Measurements from ENCODE around the gene E2F1. TPM values are rescaled to one million over a fixed set of nuclear protein-coding genes. Genes with fewer than 3 reads are reported as not detected.

E2F1 gene
- total and polyA plus RNA-seq, 2 of the 4 experiments (the other 2 are of a cell fraction), result 10.9 to 14.0 TPM

DNA sequence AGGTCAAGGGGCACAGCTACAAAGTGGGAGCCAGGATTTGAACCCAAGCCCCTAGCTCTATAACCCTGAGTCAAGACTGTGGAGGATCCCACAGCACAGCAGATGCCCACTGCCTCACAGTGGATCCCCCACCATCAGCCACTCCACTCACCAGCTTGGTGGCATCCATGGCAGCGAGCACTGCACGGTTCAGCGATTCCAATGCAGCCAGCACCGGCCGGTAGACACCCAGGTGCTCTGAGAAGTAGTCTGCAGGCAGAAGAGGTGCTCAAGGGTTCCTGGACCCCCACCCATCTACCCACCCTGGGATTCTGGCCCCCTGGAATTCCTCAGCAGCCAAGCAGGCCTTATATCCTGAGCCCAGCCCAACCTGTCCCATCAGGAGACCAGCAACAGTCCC is 17.0 kb downstream of the E2F1 start:
- in situ Hi-C loops (cut with MboI; ENCODE audit: low sequenced_read_pairs), result no loop called here
- H3K18ac ChIP-seq (ENCODE audit: low read depth, low read length), result no peak overlapping the region

More for the DNA sequence above, 17.0 kb downstream of the E2F1 start:
- Histone ChIP-seq H4K20me1 (ENCODE audit: insufficient read depth, low read length) (peaks cover 22% of the 10 kb centered on the region; the same call in 1 of the 2 replicates), H3K4me1 (ENCODE audit: control insufficient read depth, insufficient read depth, low read length) (peaks cover 23% of the 10 kb centered on the region), H3K56ac (ENCODE audit: extremely low read depth, insufficient read depth, low read length) (no peak overlapping the region), H2BK20ac (ENCODE audit: low read depth, low read length) (no peak overlapping the region), H4K91ac (ENCODE audit: insufficient read depth, low read depth, low read length) (no peak overlapping the region), H3K27ac (ENCODE audit: insufficient read depth, low read length) (no peak overlapping the region), H3K4ac (ENCODE audit: low read depth, low read length) (no peak overlapping the region), H3K9me1 (ENCODE audit: insufficient read depth, low read length) (peaks cover 24% of the 10 kb centered on the region), H3K79me1 (ENCODE audit: low read depth in 1 of 2, low read length in 2 of 2) (peaks cover 12 to 72% of the 10 kb centered on the region in 2 experiments; a peak in 3 of 4 replicates), H4K8ac (ENCODE audit: low read depth in 2 of 2, low read length in 2 of 2) (no peak overlapping the region), H4K5ac (ENCODE audit: low read depth, low read length) (no peak overlapping the region), H2BK5ac (ENCODE audit: low read depth, low read length, poor library complexity, severe bottlenecking) (no peak overlapping the region), H2BK120ac (ENCODE audit: low read depth, low read length) (no peak overlapping the region), H3K9ac (ENCODE audit: low read depth, low read length) (no peak overlapping the region), H3K27me3 (ENCODE audit: control insufficient read depth, insufficient read depth, low read length) (no peaks in the 10 kb centered on the region), H2BK15ac (ENCODE audit: low read depth, low read length) (no peak overlapping the region), H2AFZ (replicated peaks; ENCODE audit: low read length, poor library complexity) (no peak overlapping the region), H2AK9ac (replicated peaks; ENCODE audit: low read depth, low read length, poor library complexity) (no peak overlapping the region), H2AK5ac (ENCODE audit: low read depth, low read length) (no peak overlapping the region), H3K4me3 (ENCODE audit: insufficient read depth, low read depth, low read length) (no peak overlapping the region), H3K14ac (replicated peaks; ENCODE audit: low read depth, low read length) (no peak overlapping the region), H3K36me3 (ENCODE audit: control insufficient read depth, insufficient read depth, low read length) (peaks cover 13% of the 10 kb centered on the region), H3K23ac (ENCODE audit: low read depth, low read length) (no peak overlapping the region), H3K4me2 (ENCODE audit: low read depth, low read length) (no peak overlapping the region), H3K9me3 (ENCODE audit: control insufficient read depth, insufficient read depth, low read length) (no peaks in the 10 kb centered on the region)
- dilution Hi-C loops (cut with HindIII; ENCODE audit: low sequenced_read_pairs, unreplicated experiment), result no loop called here
- intact Hi-C loops (cut with micrococcal nuclease), result loop anchor here (5.0 to 10.0 kb wide), 2 partner anchors 63 to 146 kb away; partner anchors contain the start of genes CHMP4B and ZNF341
- BruUV-seq (replicated peaks), result no TSS peak
- TF ChIP-seq, protein P1, sequence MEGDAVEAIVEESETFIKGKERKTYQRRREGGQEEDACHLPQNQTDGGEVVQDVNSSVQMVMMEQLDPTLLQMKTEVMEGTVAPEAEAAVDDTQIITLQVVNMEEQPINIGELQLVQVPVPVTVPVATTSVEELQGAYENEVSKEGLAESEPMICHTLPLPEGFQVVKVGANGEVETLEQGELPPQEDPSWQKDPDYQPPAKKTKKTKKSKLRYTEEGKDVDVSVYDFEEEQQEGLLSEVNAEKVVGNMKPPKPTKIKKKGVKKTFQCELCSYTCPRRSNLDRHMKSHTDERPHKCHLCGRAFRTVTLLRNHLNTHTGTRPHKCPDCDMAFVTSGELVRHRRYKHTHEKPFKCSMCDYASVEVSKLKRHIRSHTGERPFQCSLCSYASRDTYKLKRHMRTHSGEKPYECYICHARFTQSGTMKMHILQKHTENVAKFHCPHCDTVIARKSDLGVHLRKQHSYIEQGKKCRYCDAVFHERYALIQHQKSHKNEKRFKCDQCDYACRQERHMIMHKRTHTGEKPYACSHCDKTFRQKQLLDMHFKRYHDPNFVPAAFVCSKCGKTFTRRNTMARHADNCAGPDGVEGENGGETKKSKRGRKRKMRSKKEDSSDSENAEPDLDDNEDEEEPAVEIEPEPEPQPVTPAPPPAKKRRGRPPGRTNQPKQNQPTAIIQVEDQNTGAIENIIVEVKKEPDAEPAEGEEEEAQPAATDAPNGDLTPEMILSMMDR (conservative IDR thresholded peaks at IDR 0.05; ENCODE audit: low read depth, low read length), result no peak
- TF ChIP-seq RFX5 (IDR thresholded peaks at IDR 0.05; ENCODE audit: low read depth, low read length), result no peak
- TF ChIP-seq, protein P2, sequence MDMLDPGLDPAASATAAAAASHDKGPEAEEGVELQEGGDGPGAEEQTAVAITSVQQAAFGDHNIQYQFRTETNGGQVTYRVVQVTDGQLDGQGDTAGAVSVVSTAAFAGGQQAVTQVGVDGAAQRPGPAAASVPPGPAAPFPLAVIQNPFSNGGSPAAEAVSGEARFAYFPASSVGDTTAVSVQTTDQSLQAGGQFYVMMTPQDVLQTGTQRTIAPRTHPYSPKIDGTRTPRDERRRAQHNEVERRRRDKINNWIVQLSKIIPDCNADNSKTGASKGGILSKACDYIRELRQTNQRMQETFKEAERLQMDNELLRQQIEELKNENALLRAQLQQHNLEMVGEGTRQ (IDR thresholded peaks at IDR 0.05; ENCODE audit: low read depth, low read length), result no peak
- TF ChIP-seq NFE2L2 (IDR thresholded peaks at IDR 0.05; ENCODE audit: low read depth, low read length), result no peak
- no peak for TF ChIP-seq RAD21 (IDR thresholded peaks at IDR 0.05; ENCODE audit: low read length)
- TF ChIP-seq POLR2A (IDR thresholded peaks at IDR 0.05; ENCODE audit: low read depth, low read length), result no peak
- TF ChIP-seq RCOR1 (IDR thresholded peaks at IDR 0.05; ENCODE audit: insufficient replicate concordance, low read length), result no peak
- no peak for TF ChIP-seq CEBPB (IDR thresholded peaks at IDR 0.05; ENCODE audit: low read depth, low read length)
- no peak for TF ChIP-seq SMC3 (IDR thresholded peaks at IDR 0.05; ENCODE audit: low read depth, low read length)
- TF ChIP-seq MXI1 (IDR thresholded peaks at IDR 0.05; ENCODE audit: borderline replicate concordance, low read depth, low read length), result no peak
- TF ChIP-seq CHD1 (IDR thresholded peaks at IDR 0.05; ENCODE audit: low read depth, low read length), result no peak
- TF ChIP-seq, protein P3, sequence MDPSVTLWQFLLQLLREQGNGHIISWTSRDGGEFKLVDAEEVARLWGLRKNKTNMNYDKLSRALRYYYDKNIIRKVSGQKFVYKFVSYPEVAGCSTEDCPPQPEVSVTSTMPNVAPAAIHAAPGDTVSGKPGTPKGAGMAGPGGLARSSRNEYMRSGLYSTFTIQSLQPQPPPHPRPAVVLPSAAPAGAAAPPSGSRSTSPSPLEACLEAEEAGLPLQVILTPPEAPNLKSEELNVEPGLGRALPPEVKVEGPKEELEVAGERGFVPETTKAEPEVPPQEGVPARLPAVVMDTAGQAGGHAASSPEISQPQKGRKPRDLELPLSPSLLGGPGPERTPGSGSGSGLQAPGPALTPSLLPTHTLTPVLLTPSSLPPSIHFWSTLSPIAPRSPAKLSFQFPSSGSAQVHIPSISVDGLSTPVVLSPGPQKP (IDR thresholded peaks at IDR 0.05; ENCODE audit: borderline replicate concordance, low read depth, low read length), result no peak
- TF ChIP-seq MAZ (IDR thresholded peaks at IDR 0.05; ENCODE audit: borderline replicate concordance, low read depth, low read length), result no peak
- TF ChIP-seq FOS (IDR thresholded peaks at IDR 0.05; ENCODE audit: low read depth, low read length), result no peak
- TF ChIP-seq BHLHE40 (IDR thresholded peaks at IDR 0.05; ENCODE audit: low read depth, low read length), result no peak
- no peak for TF ChIP-seq MAFK (IDR thresholded peaks at IDR 0.05; ENCODE audit: low read depth, low read length)
- CTCF ChIA-PET, result interaction anchor here (0.6 kb wide), 1 partner anchor 50 kb away, joined by 5 read pairs; no protein-coding TSS in a partner anchor
- POLR2A ChIA-PET (ENCODE audit: unreplicated experiment), result no interaction called here
- no peak for DNase-seq
- no peak for ATAC-seq (ENCODE audit: low read depth)
- WGBS, 2 experiments (ENCODE audit: extremely low coverage in 2 of 2, insufficient read length in 1 of 2), result no CpG with 5 or more reads among the region's 5 CpGs
